G401 (cell line): ENCODE data around the gene CPA4. TPM values are rescaled to one million over a fixed set of nuclear protein-coding genes. Genes with fewer than 3 reads are reported as not detected.

Experiments used
- DNase-seq: peaks from one replicate; pipeline ENCODE4 v3.0.0-alpha.2; 2015; ENCODE audit warnings: low spot score
- in situ Hi-C: cut with HindIII; loops from 2 replicates; pipeline ENCODE4 v1.10.0; 2016; ENCODE audit warnings: low sequenced_read_pairs, mixed read lengths
- total RNA-seq: library from RNA; depleted of rRNA; stranded (reverse); fragments of >200 nt; shearing (Covaris generic); gene quantifications from 2 replicates; pipeline ENCODE4 v1.2.3, GENCODE V29; 2014

Gene CPA4
- total RNA-seq, 1 experiment from 2014 or later: not detected

- in situ Hi-C loops: no loop called here
- DNase-seq: no peak
Measured at GRCh38 chr7:130356876-130357611, 64.1 kb downstream of the CPA4 start.

GRCh38 chr7:130358471-130358870 lies 65.5 kb downstream of the CPA4 start:
- in situ Hi-C loops: no loop called here
- no peak for DNase-seq

GRCh38 chr7:130359276-130359857 lies 66.4 kb downstream of the CPA4 start:
- in situ Hi-C loops: no loop called here
- DNase-seq: no peak

- no peak for DNase-seq
- in situ Hi-C loops: no loop called here
Measured at GRCh38 chr7:130360518-130360917, 67.6 kb downstream of the CPA4 start.

GRCh38 chr7:130361681-130362080 lies 68.7 kb downstream of the CPA4 start:
- in situ Hi-C loops: no loop called here
- DNase-seq: no peak

GRCh38 chr7:130362251-130362816 lies 69.4 kb downstream of the CPA4 start:
- DNase-seq: no peak
- in situ Hi-C loops: no loop called here

GRCh38 chr7:130363026-130363847 lies 70.3 kb downstream of the CPA4 start:
- DNase-seq: no peak
- in situ Hi-C loops: no loop called here

- no peak for DNase-seq
- in situ Hi-C loops: no loop called here
Measured at GRCh38 chr7:130364451-130364850, 71.5 kb downstream of the CPA4 start.

GRCh38 chr7:130365088-130365487 lies 72.1 kb downstream of the CPA4 start:
- in situ Hi-C loops: no loop called here

GRCh38 chr7:130365511-130366441 lies 72.8 kb downstream of the CPA4 start:
- peak; percentile 75 for DNase-seq
- in situ Hi-C loops: no loop called here

More at GRCh38 chr7:130365088-130365487, 72.1 kb downstream of the CPA4 start:
- no peak for DNase-seq

GRCh38 chr7:130366564-130366963 lies 73.6 kb downstream of the CPA4 start:
- no peak for DNase-seq
- in situ Hi-C loops: no loop called here

- in situ Hi-C loops: no loop called here
- no peak for DNase-seq
Measured at GRCh38 chr7:130367088-130367755, 74.3 kb downstream of the CPA4 start.

GRCh38 chr7:130367836-130368746 lies 75.1 kb downstream of the CPA4 start:
- no peak for DNase-seq
- in situ Hi-C loops: no loop called here

- no peak for DNase-seq
- in situ Hi-C loops: no loop called here
Measured at GRCh38 chr7:130369110-130369711, 76.2 kb downstream of the CPA4 start.

GRCh38 chr7:130369831-130370550 lies 77.0 kb downstream of the CPA4 start:
- no peak for DNase-seq
- in situ Hi-C loops: no loop called here

GRCh38 chr7:130371046-130371445 lies 78.1 kb downstream of the CPA4 start:
- DNase-seq: no peak
- in situ Hi-C loops: no loop called here
